ENCODE measurements around the gene EYA4. TPM values are rescaled to one million over a fixed set of nuclear protein-coding genes. Genes with fewer than 3 reads are reported as not detected.

The EYA4 gene
- total RNA-seq, 1 experiment from 2014 or later, result 0.24 TPM

DNA sequence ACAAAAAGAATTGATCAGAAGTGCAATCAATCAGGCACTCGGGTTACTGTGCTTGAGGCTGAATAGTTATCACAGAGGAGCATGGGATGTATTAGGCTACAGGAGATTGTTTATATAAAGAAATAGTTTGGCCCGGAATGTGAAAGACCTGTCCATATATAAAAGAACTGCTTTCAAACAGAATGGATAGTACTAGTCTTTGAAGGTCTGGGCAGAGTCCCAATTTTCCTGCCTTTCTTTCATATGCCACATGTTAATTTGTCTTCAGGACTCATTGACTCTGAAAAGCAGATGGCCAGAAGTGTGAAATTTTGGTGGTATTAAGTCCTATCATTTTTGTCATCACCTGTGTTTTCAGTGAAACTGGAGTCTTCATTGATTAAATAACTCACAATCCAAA is 314.5 kb downstream of the EYA4 start:
- DNase-seq (ENCODE audit: low spot score) (no peak), ATAC-seq (no peak)
- H3K27me3 Mint-ChIP-seq (ENCODE audit: low read depth), result peaks cover 2% of the 10 kb centered on the region; the same call in 1 of the 2 replicates
- peaks cover 23% of the 10 kb centered on the region for H3K36me3 Mint-ChIP-seq
- no peak overlapping the region for H3K27ac Mint-ChIP-seq
- TF ChIP-seq AR (CRISPR knock-in tag; IDR thresholded peaks at IDR 0.05), result no peak
- TF ChIP-seq, protein P1, sequence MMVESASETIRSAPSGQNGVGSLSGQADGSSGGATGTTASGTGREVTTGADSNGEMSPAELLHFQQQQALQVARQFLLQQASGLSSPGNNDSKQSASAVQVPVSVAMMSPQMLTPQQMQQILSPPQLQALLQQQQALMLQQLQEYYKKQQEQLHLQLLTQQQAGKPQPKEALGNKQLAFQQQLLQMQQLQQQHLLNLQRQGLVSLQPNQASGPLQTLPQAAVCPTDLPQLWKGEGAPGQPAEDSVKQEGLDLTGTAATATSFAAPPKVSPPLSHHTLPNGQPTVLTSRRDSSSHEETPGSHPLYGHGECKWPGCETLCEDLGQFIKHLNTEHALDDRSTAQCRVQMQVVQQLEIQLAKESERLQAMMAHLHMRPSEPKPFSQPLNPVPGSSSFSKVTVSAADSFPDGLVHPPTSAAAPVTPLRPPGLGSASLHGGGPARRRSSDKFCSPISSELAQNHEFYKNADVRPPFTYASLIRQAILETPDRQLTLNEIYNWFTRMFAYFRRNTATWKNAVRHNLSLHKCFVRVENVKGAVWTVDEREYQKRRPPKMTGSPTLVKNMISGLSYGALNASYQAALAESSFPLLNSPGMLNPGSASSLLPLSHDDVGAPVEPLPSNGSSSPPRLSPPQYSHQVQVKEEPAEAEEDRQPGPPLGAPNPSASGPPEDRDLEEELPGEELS (CRISPR knock-in tag; IDR thresholded peaks at IDR 0.05), result no peak
- TF ChIP-seq, protein P2, sequence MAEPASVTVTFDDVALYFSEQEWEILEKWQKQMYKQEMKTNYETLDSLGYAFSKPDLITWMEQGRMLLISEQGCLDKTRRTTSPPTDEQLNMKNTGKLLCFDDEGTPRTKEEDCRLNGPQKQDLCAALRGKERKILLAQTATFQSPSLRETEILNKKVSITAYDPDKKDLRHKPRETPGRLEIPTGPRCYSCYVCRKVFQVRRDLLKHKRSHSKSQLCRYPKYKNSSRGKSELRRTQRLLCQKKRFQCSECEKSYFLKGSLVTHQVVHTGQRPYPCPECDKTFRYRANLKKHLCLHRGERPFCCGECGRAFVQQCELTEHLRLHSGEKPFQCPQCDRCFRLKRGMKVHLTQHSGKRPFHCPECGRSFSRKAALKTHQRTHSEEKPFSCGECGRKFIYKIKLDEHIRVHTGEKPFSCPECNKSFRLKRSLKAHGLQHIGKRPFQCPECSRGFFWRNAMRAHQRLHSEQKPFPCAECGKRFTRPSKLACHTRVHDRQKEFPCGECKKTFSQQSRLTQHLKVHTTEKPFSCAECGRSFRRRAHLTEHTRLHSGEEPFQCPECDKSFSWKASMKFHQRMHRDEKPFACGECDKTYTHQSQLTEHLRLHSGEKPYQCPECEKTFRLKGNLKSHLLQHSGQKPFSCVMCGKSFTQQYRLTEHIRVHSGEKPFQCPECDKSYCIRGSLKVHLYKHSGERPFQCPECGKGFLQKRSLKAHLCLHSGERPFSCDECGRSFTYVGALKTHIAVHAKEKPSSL (CRISPR knock-in tag; conservative IDR thresholded peaks at IDR 0.05), result no peak
- TF ChIP-seq ELF4 (CRISPR knock-in tag; IDR thresholded peaks at IDR 0.05; ENCODE audit: low read depth), result no peak
- no peak for TF ChIP-seq FOXJ3 (CRISPR knock-in tag; IDR thresholded peaks at IDR 0.05; ENCODE audit: borderline replicate concordance)
- no peak for TF ChIP-seq ZBTB21 (CRISPR knock-in tag; IDR thresholded peaks at IDR 0.05; ENCODE audit: borderline replicate concordance)
- no peak for TF ChIP-seq MYBL2 (CRISPR knock-in tag; IDR thresholded peaks at IDR 0.05)
- TF ChIP-seq, protein P3, sequence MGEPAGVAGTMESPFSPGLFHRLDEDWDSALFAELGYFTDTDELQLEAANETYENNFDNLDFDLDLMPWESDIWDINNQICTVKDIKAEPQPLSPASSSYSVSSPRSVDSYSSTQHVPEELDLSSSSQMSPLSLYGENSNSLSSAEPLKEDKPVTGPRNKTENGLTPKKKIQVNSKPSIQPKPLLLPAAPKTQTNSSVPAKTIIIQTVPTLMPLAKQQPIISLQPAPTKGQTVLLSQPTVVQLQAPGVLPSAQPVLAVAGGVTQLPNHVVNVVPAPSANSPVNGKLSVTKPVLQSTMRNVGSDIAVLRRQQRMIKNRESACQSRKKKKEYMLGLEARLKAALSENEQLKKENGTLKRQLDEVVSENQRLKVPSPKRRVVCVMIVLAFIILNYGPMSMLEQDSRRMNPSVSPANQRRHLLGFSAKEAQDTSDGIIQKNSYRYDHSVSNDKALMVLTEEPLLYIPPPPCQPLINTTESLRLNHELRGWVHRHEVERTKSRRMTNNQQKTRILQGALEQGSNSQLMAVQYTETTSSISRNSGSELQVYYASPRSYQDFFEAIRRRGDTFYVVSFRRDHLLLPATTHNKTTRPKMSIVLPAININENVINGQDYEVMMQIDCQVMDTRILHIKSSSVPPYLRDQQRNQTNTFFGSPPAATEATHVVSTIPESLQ (CRISPR knock-in tag; IDR thresholded peaks at IDR 0.05), result no peak
- ChIA-PET CTCF (no interaction called here), POLR2A (no interaction called here)
- peaks cover 34% of the 10 kb centered on the region for H3K9me3 Mint-ChIP-seq
- 0 out of 2 replicates have a peak, but pooled peaks cover 2% of the 10 kb centered on the region for H3K4me1 Mint-ChIP-seq
- H3K4me3 Mint-ChIP-seq, result no peak overlapping the region

DNA sequence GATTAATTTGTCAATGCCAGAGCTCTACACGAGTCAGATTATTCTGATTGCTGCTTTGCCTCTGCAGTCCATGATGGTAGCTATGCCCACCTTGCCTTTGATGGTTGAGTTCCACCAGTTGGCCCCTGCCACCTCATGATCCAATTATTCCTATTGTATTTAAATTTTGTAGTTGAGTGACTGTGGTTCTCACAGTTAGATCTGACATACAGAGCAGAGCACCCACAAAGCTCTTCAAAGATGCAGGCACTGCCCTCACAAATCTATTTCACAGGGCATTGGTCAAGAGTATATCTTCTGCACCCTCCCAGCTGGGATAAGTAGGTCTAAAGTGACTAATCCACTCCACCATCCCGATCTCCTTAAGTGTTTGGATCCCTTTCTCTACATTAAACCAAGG is 318.8 kb downstream of the EYA4 start:
- Mint-ChIP-seq H3K4me3 (no peak overlapping the region), H3K36me3 (peaks cover 26% of the 10 kb centered on the region), H3K4me1 (no peaks in the 10 kb centered on the region), H3K27me3 (ENCODE audit: low read depth) (peaks cover 2% of the 10 kb centered on the region; the same call in 1 of the 2 replicates), H3K27ac (no peak overlapping the region), H3K9me3 (peaks cover 40% of the 10 kb centered on the region)
- ATAC-seq, result no peak
- CTCF ChIA-PET, result no interaction called here
- POLR2A ChIA-PET, result no interaction called here
- DNase-seq (ENCODE audit: low spot score), result no peak
- no peak for TF ChIP-seq AR (CRISPR knock-in tag; IDR thresholded peaks at IDR 0.05)
- TF ChIP-seq, protein P4, sequence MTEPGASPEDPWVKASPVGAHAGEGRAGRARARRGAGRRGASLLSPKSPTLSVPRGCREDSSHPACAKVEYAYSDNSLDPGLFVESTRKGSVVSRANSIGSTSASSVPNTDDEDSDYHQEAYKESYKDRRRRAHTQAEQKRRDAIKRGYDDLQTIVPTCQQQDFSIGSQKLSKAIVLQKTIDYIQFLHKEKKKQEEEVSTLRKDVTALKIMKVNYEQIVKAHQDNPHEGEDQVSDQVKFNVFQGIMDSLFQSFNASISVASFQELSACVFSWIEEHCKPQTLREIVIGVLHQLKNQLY (CRISPR knock-in tag; IDR thresholded peaks at IDR 0.05), result no peak
- TF ChIP-seq, protein P5, sequence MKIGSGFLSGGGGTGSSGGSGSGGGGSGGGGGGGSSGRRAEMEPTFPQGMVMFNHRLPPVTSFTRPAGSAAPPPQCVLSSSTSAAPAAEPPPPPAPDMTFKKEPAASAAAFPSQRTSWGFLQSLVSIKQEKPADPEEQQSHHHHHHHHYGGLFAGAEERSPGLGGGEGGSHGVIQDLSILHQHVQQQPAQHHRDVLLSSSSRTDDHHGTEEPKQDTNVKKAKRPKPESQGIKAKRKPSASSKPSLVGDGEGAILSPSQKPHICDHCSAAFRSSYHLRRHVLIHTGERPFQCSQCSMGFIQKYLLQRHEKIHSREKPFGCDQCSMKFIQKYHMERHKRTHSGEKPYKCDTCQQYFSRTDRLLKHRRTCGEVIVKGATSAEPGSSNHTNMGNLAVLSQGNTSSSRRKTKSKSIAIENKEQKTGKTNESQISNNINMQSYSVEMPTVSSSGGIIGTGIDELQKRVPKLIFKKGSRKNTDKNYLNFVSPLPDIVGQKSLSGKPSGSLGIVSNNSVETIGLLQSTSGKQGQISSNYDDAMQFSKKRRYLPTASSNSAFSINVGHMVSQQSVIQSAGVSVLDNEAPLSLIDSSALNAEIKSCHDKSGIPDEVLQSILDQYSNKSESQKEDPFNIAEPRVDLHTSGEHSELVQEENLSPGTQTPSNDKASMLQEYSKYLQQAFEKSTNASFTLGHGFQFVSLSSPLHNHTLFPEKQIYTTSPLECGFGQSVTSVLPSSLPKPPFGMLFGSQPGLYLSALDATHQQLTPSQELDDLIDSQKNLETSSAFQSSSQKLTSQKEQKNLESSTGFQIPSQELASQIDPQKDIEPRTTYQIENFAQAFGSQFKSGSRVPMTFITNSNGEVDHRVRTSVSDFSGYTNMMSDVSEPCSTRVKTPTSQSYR (CRISPR knock-in tag; IDR thresholded peaks at IDR 0.05), result no peak
- no peak for TF ChIP-seq MYBL2 (CRISPR knock-in tag; IDR thresholded peaks at IDR 0.05)
- TF ChIP-seq, protein P6, sequence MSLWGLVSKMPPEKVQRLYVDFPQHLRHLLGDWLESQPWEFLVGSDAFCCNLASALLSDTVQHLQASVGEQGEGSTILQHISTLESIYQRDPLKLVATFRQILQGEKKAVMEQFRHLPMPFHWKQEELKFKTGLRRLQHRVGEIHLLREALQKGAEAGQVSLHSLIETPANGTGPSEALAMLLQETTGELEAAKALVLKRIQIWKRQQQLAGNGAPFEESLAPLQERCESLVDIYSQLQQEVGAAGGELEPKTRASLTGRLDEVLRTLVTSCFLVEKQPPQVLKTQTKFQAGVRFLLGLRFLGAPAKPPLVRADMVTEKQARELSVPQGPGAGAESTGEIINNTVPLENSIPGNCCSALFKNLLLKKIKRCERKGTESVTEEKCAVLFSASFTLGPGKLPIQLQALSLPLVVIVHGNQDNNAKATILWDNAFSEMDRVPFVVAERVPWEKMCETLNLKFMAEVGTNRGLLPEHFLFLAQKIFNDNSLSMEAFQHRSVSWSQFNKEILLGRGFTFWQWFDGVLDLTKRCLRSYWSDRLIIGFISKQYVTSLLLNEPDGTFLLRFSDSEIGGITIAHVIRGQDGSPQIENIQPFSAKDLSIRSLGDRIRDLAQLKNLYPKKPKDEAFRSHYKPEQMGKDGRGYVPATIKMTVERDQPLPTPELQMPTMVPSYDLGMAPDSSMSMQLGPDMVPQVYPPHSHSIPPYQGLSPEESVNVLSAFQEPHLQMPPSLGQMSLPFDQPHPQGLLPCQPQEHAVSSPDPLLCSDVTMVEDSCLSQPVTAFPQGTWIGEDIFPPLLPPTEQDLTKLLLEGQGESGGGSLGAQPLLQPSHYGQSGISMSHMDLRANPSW (CRISPR knock-in tag; conservative IDR thresholded peaks at IDR 0.05; ENCODE audit: low read depth), result no peak
- no peak for TF ChIP-seq NR1H2 (CRISPR knock-in tag; IDR thresholded peaks at IDR 0.05)
- no peak for TF ChIP-seq ZNF423 (CRISPR knock-in tag; IDR thresholded peaks at IDR 0.05)
- no peak for TF ChIP-seq NR3C1 (CRISPR knock-in tag; conservative IDR thresholded peaks at IDR 0.05; ENCODE audit: low read depth)
- TF ChIP-seq NFYB (CRISPR knock-in tag; conservative IDR thresholded peaks at IDR 0.05; ENCODE audit: low read depth), result no peak
